K562 (cell line): ENCODE results near the gene HERPUD2. TPM values are rescaled to one million over a fixed set of nuclear protein-coding genes. Genes with fewer than 3 reads are reported as not detected.

Experiments
- ATAC-seq: fragments of 200-7000 bp; cut with Tn5 transposase; 3 replicates; pipeline ENCODE4 v1.9.1; 2020; ENCODE audit warnings: moderate library complexity
- BruUV-seq: library from RNA; stranded (reverse); fragments of 400-500 nt; replicated peaks from 2 replicates; lab custom pipeline; 2021; lab: Mats Ljungman, UMichigan
- CTCF ChIA-PET: fragments of 300-600 bp; formaldehyde crosslinking; extraction: SDS; loops from one replicate; lab custom pipeline; 2021; ENCODE audit warnings: low intra/inter-chr PET ratio; lab: Yijun Ruan, JAX
- POLR2A ChIA-PET: fragments of 300-600, 350-650 bp; sonication (Branson Sonifier 250); formaldehyde crosslinking; extraction: SDS; loops from one replicate; lab custom pipeline; 2021; ENCODE audit warnings: antibody characterized with exemption, inconsistent platforms; lab: Yijun Ruan, JAX
- DNase-seq, 4 experiments: peaks; one replicate each; pipeline versions ENCODE4 v3.0.0 to v3.0.0-alpha.2; 2011 to 2018; ENCODE audit warnings: low spot score in 3 of 4, mixed read lengths in 3 of 4; ENCODE audit errors: extremely low read depth in 1 of 4
- FAIRE-seq: peaks from 2 replicates; lab custom pipeline; 2011; peaks lifted over from hg19 to GRCh38; lab: Jason Lieb, UNC
- H2AFZ ChIP-seq: 2 replicates; pipeline ENCODE4 v1.6.0; 2011; ENCODE audit warnings: low read depth, low read length, control low read depth, inconsistent platforms
- H3K27ac ChIP-seq: fragments of 200-600 bp; 3 replicates; pipeline ENCODE4 v1.8.0; 2011; ENCODE audit warnings: low read depth, mild to moderate bottlenecking, control low read depth, inconsistent platforms, low read length, moderate library complexity, mixed read lengths; ENCODE audit errors: extremely low read depth
- H3K27me3 ChIP-seq, 2 experiments: fragments of 300-600 bp in 1 of 2; 2 replicates in 1 of 2; 3 replicates in 1 of 2; pipeline versions ENCODE4 v1.6.0 to v1.8.0; 2011; ENCODE audit warnings: inconsistent platforms in 2 of 2, low read length in 2 of 2, mild to moderate bottlenecking in 1 of 2, mixed read lengths in 1 of 2, moderate library complexity in 1 of 2; ENCODE audit not compliant: control insufficient read depth in 2 of 2, insufficient read depth in 2 of 2
- H3K36me3 ChIP-seq: fragments of 300-600 bp; 3 replicates; pipeline ENCODE4 v1.8.0; 2011; ENCODE audit warnings: mild to moderate bottlenecking, low read length, inconsistent platforms; ENCODE audit not compliant: control insufficient read depth, insufficient read depth
- H3K4me1 ChIP-seq, 2 experiments: fragments of 200-600 bp in 1 of 2; replicated peaks in 1 of 2; 2 replicates in 1 of 2; 3 replicates in 1 of 2; pipeline versions ENCODE4 v1.5.1 to v1.8.0; 2011; ENCODE audit warnings: inconsistent platforms in 2 of 2, low read length in 2 of 2, mild to moderate bottlenecking in 1 of 2, mixed read lengths in 1 of 2, moderate library complexity in 1 of 2; ENCODE audit not compliant: control insufficient read depth in 2 of 2, insufficient read depth in 2 of 2
- H3K4me2 ChIP-seq: 2 replicates; pipeline ENCODE4 v1.6.1; 2011; ENCODE audit warnings: low read length, control low read depth, inconsistent platforms, mixed read lengths; ENCODE audit not compliant: insufficient read depth
- H3K4me3 ChIP-seq: fragments of 200-600 bp; sonication (generic), shearing (Covaris generic); 2 replicates; pipeline ENCODE4 v1.5.1; 2016; ENCODE audit warnings: control low read depth, inconsistent platforms
- H3K79me2 ChIP-seq: fragments of 200-600 bp; 3 replicates; pipeline ENCODE4 v1.8.0; 2011; ENCODE audit warnings: low read length, inconsistent platforms; ENCODE audit not compliant: control insufficient read depth, insufficient read depth
- H3K9ac ChIP-seq, 2 experiments: 2 replicates each; pipeline versions ENCODE4 v1.6.0 to v1.6.1; 2011; ENCODE audit warnings: low read depth in 2 of 2, low read length in 2 of 2, control low read depth in 1 of 2, inconsistent platforms in 1 of 2, mild to moderate bottlenecking in 1 of 2, mixed read lengths in 1 of 2; ENCODE audit not compliant: insufficient read depth in 1 of 2
- H3K9me1 ChIP-seq: one replicate; pipeline ENCODE4 v1.6.0; 2011; ENCODE audit warnings: inconsistent platforms, mild to moderate bottlenecking, low read length, moderate library complexity; ENCODE audit not compliant: control insufficient read depth, insufficient read depth
- H3K9me3 ChIP-seq: replicated peaks from 2 replicates; pipeline ENCODE4 v1.5.1; 2011; ENCODE audit warnings: low read depth, low read length, inconsistent platforms; ENCODE audit not compliant: control insufficient read depth, insufficient read depth
- H4K20me1 ChIP-seq: replicated peaks from 2 replicates; pipeline ENCODE4 v1.6.1; 2011; ENCODE audit warnings: low read length, inconsistent platforms, mixed read lengths; ENCODE audit not compliant: control insufficient read depth, insufficient read depth
- MNT ChIP-seq, 2 experiments: fragments of 450-650 bp; conservative IDR thresholded peaks; 2 replicates each; pipeline ENCODE4 v1.6.1; 2017; ENCODE audit warnings: mild to moderate bottlenecking in 2 of 2, moderate library complexity in 2 of 2
- PHF21A ChIP-seq: fragments of 450-650 bp; IDR thresholded peaks from 2 replicates; pipeline ENCODE4 v1.6.1; 2017; ENCODE audit warnings: low read depth, borderline replicate concordance
- SMAD4 ChIP-seq: fragments of 250-450 bp; sonication (Bioruptor Pico); conservative IDR thresholded peaks from 2 replicates; pipeline ENCODE4 v1.8.0; 2021; ENCODE audit warnings: inconsistent platforms, mild to moderate bottlenecking, moderate library complexity
- SRSF1 ChIP-seq: fragments of 200-400 bp; formaldehyde crosslinking; IDR thresholded peaks from 2 replicates; pipeline ENCODE4 v1.6.1; 2017; ENCODE audit warnings: mild to moderate bottlenecking, low read depth, low read length, moderate library complexity
- TBP ChIP-seq: optimal IDR thresholded peaks from 2 replicates; pipeline ENCODE3; 2011; ENCODE audit warnings: low read depth, low read length, improper control_type of control experiment
- ZNF165 ChIP-seq: fragments of 250-450 bp; sonication (Bioruptor Pico); IDR thresholded peaks from 2 replicates; pipeline ENCODE4 v1.4.0; 2020; ENCODE audit warnings: borderline replicate concordance
- WGBS: fragments of 100-300 bp; shearing (Covaris generic); methylation state at CpG from one replicate; pipeline ENCODE4 v1.1.6; 2016; ENCODE audit warnings: low coverage, mixed read lengths; ENCODE audit not compliant: insufficient coverage; ENCODE audit errors: missing lambda C conversion rate; 5-methylcytosine and 5-hydroxymethylcytosine counted together
- in situ Hi-C: fragments of 300-500 bp; cut with MboI; formaldehyde crosslinking; loops from 4 replicates; pipeline ENCODE4 v1.15.0; 2018; ENCODE audit warnings: inconsistent platforms, mixed read lengths
- intact Hi-C: fragments of 100-400 bp; cut with micrococcal nuclease; formaldehyde crosslinking; loops from 2 replicates; pipeline ENCODE4 v1.14.2; 2022
- polyA plus RNA-seq, 8 experiments: library from polyadenylated mRNA; depleted of rRNA in 4 of 8; stranded (reverse) in 5 of 8; unstranded in 3 of 8; fragments of >200 nt; fragmentation: Nextera tagmentation in 2 of 8; fragmentation: Illumina TruSeq in 1 of 8; extraction: Ambion mirVana in 2 of 8; extraction: Trizol in 1 of 8; gene quantifications; 2 replicates each; pipeline versions ENCODE4 v1.2.1 to v1.2.3, GENCODE V29; 2011 to 2014; ENCODE audit warnings: inconsistent platforms in 1 of 8, missing spikeins in 1 of 8
- total RNA-seq, 7 experiments: library from RNA; depleted of rRNA in 6 of 7; stranded (reverse); fragments of >200 nt in 6 of 7; fragmentation: Illumina TruSeq in 2 of 7; extraction: Trizol in 2 of 7; gene quantifications; 2 replicates each; pipeline versions ENCODE4 v1.2.1 to v1.2.3, GENCODE V29; 2011 to 2021; ENCODE audit warnings: low replicate concordance in 1 of 7
- TF ChIP-seq, protein P1 (sequence below), 2 experiments: fragments of 450-650 bp; formaldehyde crosslinking in 1 of 2; IDR thresholded peaks; 2 replicates each; pipeline versions ENCODE4 v1.4.0 to v1.6.1; 2014 to 2020; ENCODE audit warnings: mild to moderate bottlenecking in 2 of 2, borderline replicate concordance in 1 of 2, low read depth in 1 of 2
- TF ChIP-seq, protein P2 (sequence below): sonication (generic); formaldehyde crosslinking; IDR thresholded peaks from 2 replicates; pipeline ENCODE4 v1.8.0; 2022; ENCODE audit warnings: missing genetic modification reagents, mild to moderate bottlenecking, borderline replicate concordance

The HERPUD2 gene
- total and polyA plus RNA-seq, 9 of the 15 experiments (the other 6 are each of a cell fraction or from before 2014, with no cell fraction given), result 4.1 to 28.5 (median 12.3) TPM

- Histone ChIP-seq H2AFZ (no peak overlapping the region), H3K4me2 (no peak overlapping the region), H3K4me3 (no peak overlapping the region), H3K27me3 (no peaks in the 10 kb centered on the region), H3K27ac (no peak overlapping the region), H3K9me1 (no peaks in the 10 kb centered on the region), H3K9ac (no peak overlapping the region), H3K36me3 (no peaks in the 10 kb centered on the region), H3K79me2 (peaks cover 34% of the 10 kb centered on the region), H4K20me1 (peaks cover 4% of the 10 kb centered on the region; the same call in 1 of the 2 replicates), H3K9me3 (no peaks in the 10 kb centered on the region), H3K4me1 (no peaks in the 10 kb centered on the region)
- in situ Hi-C loops, result no loop called here
- no peak for DNase-seq
- 83% methylated on average over 1 of the region's 1 CpG for WGBS
- no peak for ATAC-seq
- ChIA-PET CTCF (no interaction called here), POLR2A (no interaction called here)
- no peak for FAIRE-seq
- BruUV-seq, result no TSS peak
- intact Hi-C loops, result no loop called here
- TF ChIP-seq ZNF165 (CRISPR knock-in tag), result no peak
- no peak for TF ChIP-seq TBP
- no peak for TF ChIP-seq PHF21A
- no peak for TF ChIP-seq SRSF1
- TF ChIP-seq, protein P1, sequence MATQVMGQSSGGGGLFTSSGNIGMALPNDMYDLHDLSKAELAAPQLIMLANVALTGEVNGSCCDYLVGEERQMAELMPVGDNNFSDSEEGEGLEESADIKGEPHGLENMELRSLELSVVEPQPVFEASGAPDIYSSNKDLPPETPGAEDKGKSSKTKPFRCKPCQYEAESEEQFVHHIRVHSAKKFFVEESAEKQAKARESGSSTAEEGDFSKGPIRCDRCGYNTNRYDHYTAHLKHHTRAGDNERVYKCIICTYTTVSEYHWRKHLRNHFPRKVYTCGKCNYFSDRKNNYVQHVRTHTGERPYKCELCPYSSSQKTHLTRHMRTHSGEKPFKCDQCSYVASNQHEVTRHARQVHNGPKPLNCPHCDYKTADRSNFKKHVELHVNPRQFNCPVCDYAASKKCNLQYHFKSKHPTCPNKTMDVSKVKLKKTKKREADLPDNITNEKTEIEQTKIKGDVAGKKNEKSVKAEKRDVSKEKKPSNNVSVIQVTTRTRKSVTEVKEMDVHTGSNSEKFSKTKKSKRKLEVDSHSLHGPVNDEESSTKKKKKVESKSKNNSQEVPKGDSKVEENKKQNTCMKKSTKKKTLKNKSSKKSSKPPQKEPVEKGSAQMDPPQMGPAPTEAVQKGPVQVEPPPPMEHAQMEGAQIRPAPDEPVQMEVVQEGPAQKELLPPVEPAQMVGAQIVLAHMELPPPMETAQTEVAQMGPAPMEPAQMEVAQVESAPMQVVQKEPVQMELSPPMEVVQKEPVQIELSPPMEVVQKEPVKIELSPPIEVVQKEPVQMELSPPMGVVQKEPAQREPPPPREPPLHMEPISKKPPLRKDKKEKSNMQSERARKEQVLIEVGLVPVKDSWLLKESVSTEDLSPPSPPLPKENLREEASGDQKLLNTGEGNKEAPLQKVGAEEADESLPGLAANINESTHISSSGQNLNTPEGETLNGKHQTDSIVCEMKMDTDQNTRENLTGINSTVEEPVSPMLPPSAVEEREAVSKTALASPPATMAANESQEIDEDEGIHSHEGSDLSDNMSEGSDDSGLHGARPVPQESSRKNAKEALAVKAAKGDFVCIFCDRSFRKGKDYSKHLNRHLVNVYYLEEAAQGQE (IDR thresholded peaks at IDR 0.05; ENCODE audit: borderline replicate concordance), result no peak
- TF ChIP-seq, protein P1 (CRISPR knock-in tag; IDR thresholded peaks at IDR 0.05; ENCODE audit: low read depth), result no peak
- no peak for TF ChIP-seq MNT (conservative IDR thresholded peaks at IDR 0.05)
- TF ChIP-seq, protein P2, sequence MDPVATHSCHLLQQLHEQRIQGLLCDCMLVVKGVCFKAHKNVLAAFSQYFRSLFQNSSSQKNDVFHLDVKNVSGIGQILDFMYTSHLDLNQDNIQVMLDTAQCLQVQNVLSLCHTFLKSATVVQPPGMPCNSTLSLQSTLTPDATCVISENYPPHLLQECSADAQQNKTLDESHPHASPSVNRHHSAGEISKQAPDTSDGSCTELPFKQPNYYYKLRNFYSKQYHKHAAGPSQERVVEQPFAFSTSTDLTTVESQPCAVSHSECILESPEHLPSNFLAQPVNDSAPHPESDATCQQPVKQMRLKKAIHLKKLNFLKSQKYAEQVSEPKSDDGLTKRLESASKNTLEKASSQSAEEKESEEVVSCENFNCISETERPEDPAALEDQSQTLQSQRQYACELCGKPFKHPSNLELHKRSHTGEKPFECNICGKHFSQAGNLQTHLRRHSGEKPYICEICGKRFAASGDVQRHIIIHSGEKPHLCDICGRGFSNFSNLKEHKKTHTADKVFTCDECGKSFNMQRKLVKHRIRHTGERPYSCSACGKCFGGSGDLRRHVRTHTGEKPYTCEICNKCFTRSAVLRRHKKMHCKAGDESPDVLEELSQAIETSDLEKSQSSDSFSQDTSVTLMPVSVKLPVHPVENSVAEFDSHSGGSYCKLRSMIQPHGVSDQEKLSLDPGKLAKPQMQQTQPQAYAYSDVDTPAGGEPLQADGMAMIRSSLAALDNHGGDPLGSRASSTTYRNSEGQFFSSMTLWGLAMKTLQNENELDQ (CRISPR knock-in tag), result no peak
- no peak for TF ChIP-seq SMAD4 (CRISPR knock-in tag)
Observed at GRCh38 chr7:35681231-35682029, 13.5 kb downstream of the HERPUD2 start.
